Measurements from ENCODE around the gene TCERG1L.

TCERG1L gene

GRCh38 chr10:131316321-131317075 lies 5.0 kb upstream of the TCERG1L start:
- no peak for DNase-seq (ENCODE audit: low read depth in 2 of 2)

GRCh38 chr10:131315344-131315743 lies 3.8 kb upstream of the TCERG1L start:
- DNase-seq (ENCODE audit: low read depth in 2 of 2): no peak

GRCh38 chr10:131314799-131315198 lies 3.3 kb upstream of the TCERG1L start:
- no peak for DNase-seq (ENCODE audit: low read depth in 2 of 2)

GRCh38 chr10:131314148-131314547 lies 2.6 kb upstream of the TCERG1L start:
- DNase-seq (ENCODE audit: low read depth in 2 of 2): no peak

- DNase-seq (ENCODE audit: low read depth in 2 of 2): no peak
These were observed 1.9 kb upstream of the TCERG1L start for GRCh38 chr10:131313377-131313776.

- DNase-seq (ENCODE audit: low read depth in 2 of 2): no peak
These were observed 936 bp upstream of the TCERG1L start for GRCh38 chr10:131312478-131312836.

- DNase-seq (ENCODE audit: low read depth in 2 of 2): no peak
These were observed 190 bp downstream of the TCERG1L start for GRCh38 chr10:131311402-131311660.

- DNase-seq (ENCODE audit: low read depth in 2 of 2): no peak
These were observed 745 bp downstream of the TCERG1L start for GRCh38 chr10:131310551-131311401.

- no peak for DNase-seq (ENCODE audit: low read depth in 2 of 2)
These were observed 1.4 kb downstream of the TCERG1L start for GRCh38 chr10:131310142-131310541.

- no peak for DNase-seq (ENCODE audit: low read depth in 2 of 2)
These were observed 11.0 kb downstream of the TCERG1L start for GRCh38 chr10:131300508-131300907.

- no peak for DNase-seq (ENCODE audit: low read depth in 2 of 2)
These were observed 20.7 kb downstream of the TCERG1L start for GRCh38 chr10:131290781-131291180.

- no peak for DNase-seq (ENCODE audit: low read depth in 2 of 2)
These were observed 22.9 kb downstream of the TCERG1L start for GRCh38 chr10:131288648-131289047.

GRCh38 chr10:131282961-131283360 lies 28.6 kb downstream of the TCERG1L start:
- no peak for DNase-seq (ENCODE audit: low read depth in 2 of 2)

GRCh38 chr10:131280101-131280500 lies 31.4 kb downstream of the TCERG1L start:
- DNase-seq (ENCODE audit: low read depth in 2 of 2): no peak

- no peak for DNase-seq (ENCODE audit: low read depth in 2 of 2)
These were observed 32.0 kb downstream of the TCERG1L start for GRCh38 chr10:131279516-131279915.

- DNase-seq (ENCODE audit: low read depth in 2 of 2): no peak
These were observed 33.6 kb downstream of the TCERG1L start for GRCh38 chr10:131277969-131278368.

- DNase-seq (ENCODE audit: low read depth in 2 of 2): no peak
These were observed 34.2 kb downstream of the TCERG1L start for GRCh38 chr10:131277278-131277677.

- no peak for DNase-seq (ENCODE audit: low read depth in 2 of 2)
These were observed 35.8 kb downstream of the TCERG1L start for GRCh38 chr10:131275691-131276090.

GRCh38 chr10:131274883-131275282 lies 36.6 kb downstream of the TCERG1L start:
- DNase-seq (ENCODE audit: low read depth in 2 of 2): no peak

- no peak for DNase-seq (ENCODE audit: low read depth in 2 of 2)
These were observed 37.2 kb downstream of the TCERG1L start for GRCh38 chr10:131274133-131274880.

GRCh38 chr10:131273476-131273875 lies 38.0 kb downstream of the TCERG1L start:
- DNase-seq (ENCODE audit: low read depth in 2 of 2): no peak

- no peak for DNase-seq (ENCODE audit: low read depth in 2 of 2)
These were observed 38.5 kb downstream of the TCERG1L start for GRCh38 chr10:131272897-131273451.

All from stimulated activated CD4-positive, alpha-beta T cell treated with anti-CD3 and anti-CD28 coated beads, Interleukin-12 subunit alpha, Interleukin-12 subunit beta, amount 100 ng/mL, for 24 hours (primary cell).